ENCODE data around the gene AFDN.

GRCh38 chr6:167795874-167796191 is 30.9 kb upstream of the AFDN start:
- TF ChIP-seq, protein P1, sequence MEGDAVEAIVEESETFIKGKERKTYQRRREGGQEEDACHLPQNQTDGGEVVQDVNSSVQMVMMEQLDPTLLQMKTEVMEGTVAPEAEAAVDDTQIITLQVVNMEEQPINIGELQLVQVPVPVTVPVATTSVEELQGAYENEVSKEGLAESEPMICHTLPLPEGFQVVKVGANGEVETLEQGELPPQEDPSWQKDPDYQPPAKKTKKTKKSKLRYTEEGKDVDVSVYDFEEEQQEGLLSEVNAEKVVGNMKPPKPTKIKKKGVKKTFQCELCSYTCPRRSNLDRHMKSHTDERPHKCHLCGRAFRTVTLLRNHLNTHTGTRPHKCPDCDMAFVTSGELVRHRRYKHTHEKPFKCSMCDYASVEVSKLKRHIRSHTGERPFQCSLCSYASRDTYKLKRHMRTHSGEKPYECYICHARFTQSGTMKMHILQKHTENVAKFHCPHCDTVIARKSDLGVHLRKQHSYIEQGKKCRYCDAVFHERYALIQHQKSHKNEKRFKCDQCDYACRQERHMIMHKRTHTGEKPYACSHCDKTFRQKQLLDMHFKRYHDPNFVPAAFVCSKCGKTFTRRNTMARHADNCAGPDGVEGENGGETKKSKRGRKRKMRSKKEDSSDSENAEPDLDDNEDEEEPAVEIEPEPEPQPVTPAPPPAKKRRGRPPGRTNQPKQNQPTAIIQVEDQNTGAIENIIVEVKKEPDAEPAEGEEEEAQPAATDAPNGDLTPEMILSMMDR (conservative IDR thresholded peaks at IDR 0.05): no peak
- no peak for TF ChIP-seq EZH2 (IDR thresholded peaks at IDR 0.05; ENCODE audit: low read depth)

All from PC-9 (cell line).